Stimulated activated CD4-positive, alpha-beta T cell treated with anti-CD3 and anti-CD28 coated beads, TNF-alpha, amount 100 ng/mL, for 4 hours (primary cell): ENCODE results near the gene PXMP4.
"Not testable (repeated sequence)": the region's sequence is repeated elsewhere in the genome, so short reads cannot be mapped to it uniquely, and the experiment has no call there.

Source experiments
- DNase-seq, 3 experiments: peaks; one replicate each; pipeline ENCODE4 v3.0.0-alpha.2; 2020; ENCODE audit warnings: low read depth in 3 of 3

PXMP4 gene

GRCh38 chr20:33719989-33720709 is at the start of gene PXMP4:
PXMP4 (minus strand) TSS chr20:33720310; CDS start chr20:33720207, 103 bp downstream.
- peak; percentile 50 to 78 (median 76) for DNase-seq

- DNase-seq = no peak
Observed at GRCh38 chr20:33769043-33769442, 48.9 kb upstream of the PXMP4 start.

GRCh38 chr20:33767777-33768138 is 47.6 kb upstream of the PXMP4 start:
- no peak for DNase-seq

DNA sequence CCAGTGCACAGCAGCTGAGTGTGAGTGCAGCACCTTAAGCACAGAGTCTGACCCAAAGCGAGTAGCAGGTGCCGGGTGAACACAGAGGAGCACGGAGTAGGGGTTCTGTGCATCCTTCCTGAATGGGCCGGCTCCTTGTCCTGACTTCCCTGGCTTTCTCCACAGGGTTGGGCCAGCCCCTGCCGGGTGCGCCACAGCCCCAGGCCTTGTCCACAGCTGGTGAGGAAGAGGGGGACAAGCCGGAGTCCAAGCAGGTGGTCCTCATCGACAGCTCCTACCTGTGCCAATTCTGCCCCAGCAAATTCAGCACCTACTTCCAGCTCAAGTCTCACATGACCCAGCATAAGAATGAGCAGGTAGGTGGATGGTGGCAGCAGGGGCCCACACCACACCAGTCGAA is 46.6 kb upstream of the PXMP4 start:
- DNase-seq = no peak

- no peak for DNase-seq
Observed at GRCh38 chr20:33765592-33765991, 45.5 kb upstream of the PXMP4 start.

GRCh38 chr20:33765099-33765498 is 45.0 kb upstream of the PXMP4 start:
- DNase-seq = no peak

GRCh38 chr20:33761698-33762250 is 41.7 kb upstream of the PXMP4 start:
- DNase-seq = no peak

DNA sequence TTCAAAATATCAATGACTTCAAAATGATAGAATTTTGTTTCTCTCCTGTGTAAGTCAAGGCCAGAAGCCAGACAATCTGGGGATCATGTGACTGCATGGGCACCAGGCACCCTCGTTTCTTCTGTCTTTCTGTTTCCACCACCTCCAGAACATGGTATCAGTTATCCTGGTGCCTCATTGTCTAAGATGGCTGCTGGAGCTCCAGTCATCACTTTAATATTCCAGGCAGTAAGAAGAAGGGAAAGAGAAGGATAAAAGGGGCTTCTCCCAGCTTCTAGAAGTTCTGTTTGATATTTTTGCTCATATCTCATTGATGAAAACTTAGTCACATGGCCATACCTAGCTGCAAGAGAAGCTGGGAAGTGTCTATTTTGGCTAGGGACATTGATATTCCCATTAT is 37.3 kb upstream of the PXMP4 start:
- no peak for DNase-seq

GRCh38 chr20:33757046-33757445 is 36.9 kb upstream of the PXMP4 start:
- DNase-seq = no peak

- DNase-seq = not testable (repeated sequence)
Observed at GRCh38 chr20:33755936-33756490, 35.9 kb upstream of the PXMP4 start.

DNA sequence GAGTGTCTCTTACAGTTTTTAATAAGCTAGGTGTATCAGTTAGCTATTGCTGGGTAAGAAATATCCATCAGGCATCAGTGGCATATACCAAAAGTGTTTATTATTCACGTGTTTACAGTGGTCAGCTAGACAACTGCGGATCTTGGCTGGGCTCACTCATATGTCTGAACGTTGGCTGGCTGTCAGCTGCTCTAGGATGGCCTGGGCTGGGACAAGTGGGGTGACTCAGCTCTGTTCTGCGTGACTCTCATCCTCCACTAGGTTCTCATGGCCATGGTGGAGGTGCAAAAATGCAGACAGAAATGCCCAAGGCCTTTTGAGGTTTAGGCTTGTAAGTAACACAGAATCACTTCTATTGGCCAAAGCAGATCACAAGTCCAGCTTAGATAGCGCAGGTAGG is 33.7 kb upstream of the PXMP4 start:
- DNase-seq = no peak

GRCh38 chr20:33753143-33753542 is 33.0 kb upstream of the PXMP4 start:
- DNase-seq = no peak

DNA sequence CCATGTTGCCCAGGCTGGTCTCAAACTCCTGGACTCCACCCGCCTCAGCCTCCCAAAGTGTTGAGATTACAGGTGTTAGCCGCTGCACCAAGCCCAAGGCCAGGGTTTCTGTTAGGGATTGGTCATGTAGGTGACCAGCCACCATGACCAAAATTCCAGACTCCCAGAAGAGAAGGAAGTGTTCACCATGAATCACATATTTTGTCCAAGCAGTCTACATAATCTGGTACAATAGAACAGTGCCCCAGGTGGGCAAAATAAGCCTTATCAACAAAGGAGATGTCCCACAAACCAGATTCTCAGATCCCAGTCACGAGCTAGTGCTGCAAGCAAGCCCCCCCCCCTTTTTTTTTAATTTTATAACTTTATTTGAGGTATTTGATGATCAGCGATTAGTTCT is 31.7 kb upstream of the PXMP4 start:
- DNase-seq = no peak

- no peak for DNase-seq
Observed at GRCh38 chr20:33746325-33746998, 26.4 kb upstream of the PXMP4 start.

DNA sequence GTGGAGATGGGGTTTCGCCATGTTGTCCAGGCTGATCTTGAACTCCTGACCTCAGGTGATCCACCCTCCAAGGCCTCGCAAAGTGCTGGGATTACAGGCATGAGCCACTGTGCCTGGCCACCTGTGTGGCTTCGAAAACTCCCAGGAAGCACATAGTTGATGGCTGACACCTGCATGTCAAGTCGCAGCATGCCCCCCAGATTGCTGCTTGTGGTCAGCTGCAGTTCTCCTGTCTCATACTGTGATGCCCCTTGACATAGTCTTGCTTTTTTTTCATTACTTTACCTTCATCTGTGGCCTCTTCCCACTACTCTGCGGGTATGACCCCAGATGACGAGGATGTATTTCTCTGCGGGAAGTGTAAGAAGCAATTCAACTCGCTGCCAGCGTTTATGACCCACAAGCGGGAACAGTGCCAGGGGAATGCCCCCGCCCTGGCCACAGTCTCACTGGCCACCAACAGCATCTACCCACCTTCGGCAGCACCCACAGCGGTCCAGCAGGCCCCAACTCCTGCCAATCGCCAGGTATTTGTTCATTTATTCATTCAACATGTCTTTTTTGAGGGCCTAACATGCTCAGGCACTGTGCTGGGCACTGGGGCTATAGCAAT is 24.8 kb upstream of the PXMP4 start:
- no peak for DNase-seq

- no peak for DNase-seq
Observed at GRCh38 chr20:33744181-33744580, 24.1 kb upstream of the PXMP4 start.

- no peak for DNase-seq
Observed at GRCh38 chr20:33740189-33740588, 20.1 kb upstream of the PXMP4 start.

DNA sequence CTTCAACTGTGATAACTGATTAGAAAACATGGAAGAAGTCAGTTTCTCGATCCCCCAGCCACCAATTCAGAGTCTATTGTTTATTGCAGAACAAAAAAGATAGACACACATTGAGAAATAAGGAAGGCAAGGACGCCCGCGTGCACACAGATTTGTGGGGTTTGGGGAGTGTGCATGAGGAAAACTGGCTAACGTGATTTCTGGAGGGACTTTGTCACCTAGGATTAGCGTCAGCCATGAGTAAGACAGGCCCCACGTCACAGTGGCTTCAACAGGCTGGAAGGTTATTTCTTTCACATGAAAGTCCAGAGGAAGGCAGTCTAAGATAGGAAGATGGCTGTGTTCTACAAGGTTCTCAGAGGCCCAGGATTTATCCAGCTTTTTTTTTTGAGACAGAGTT is 19.4 kb upstream of the PXMP4 start:
- no peak for DNase-seq

DNA sequence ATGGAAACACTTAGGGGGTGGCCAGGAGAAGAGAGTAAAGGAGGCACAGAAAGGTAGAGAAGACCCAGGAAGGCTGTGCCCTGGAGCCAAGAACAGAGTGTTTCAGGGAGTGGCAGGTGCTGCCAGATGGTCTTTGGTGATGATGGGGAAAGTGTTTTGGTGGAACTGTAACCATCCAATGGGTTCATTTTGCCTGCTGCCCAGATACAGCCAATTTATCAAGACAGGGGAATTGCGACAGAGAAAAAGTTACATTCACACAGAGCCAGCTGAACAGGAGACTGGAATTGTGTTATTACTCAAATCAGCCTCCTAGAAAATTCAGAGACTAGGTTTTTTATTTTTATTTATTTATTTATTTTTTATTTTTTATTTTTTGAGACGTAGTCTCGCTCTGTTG is 16.9 kb upstream of the PXMP4 start:
- DNase-seq = no peak

GRCh38 chr20:33733654-33734576 is 13.8 kb upstream of the PXMP4 start:
- no peak for DNase-seq
